ENCODE results near the gene PCIF1.

GRCh38 chr20:45972500-45973183 lies 38.2 kb downstream of the PCIF1 start:
- TF ChIP-seq CTCF (IDR thresholded peaks at IDR 0.05; ENCODE audit: low read depth, low read length) (no peak), EZH2phosphoT487 (IDR thresholded peaks at IDR 0.05; ENCODE audit: low read depth) (no peak)

All from OCI-LY3 (cell line).